Measurements from ENCODE around the gene LCT. TPM values are rescaled to one million over a fixed set of nuclear protein-coding genes. Genes with fewer than 3 reads are reported as not detected.
A peak's percentile ranks its signal among the peaks of the same experiment; 100 is the strongest.

LCT gene
- total RNA-seq, 1 experiment from 2014 or later = not detected

DNA sequence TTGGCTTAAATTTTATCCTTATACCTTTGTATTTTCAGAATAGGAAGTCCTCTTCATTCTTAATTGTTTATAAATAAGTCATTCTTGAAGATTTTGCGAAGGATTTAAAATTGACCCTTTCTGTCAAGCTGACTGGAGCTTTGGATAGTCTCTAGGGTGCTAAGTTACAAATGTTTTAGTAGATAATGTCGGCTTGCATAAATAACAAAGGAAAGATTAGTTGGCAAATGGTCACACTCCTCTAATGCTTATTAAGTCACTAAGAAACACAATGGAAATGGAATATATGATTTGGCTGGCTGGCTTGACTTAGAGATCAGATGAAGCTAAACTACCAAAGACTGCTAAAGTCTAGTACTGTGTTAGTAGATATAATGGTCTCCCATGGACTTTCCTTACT is 54.8 kb downstream of the LCT start:
- H3K4me3 ChIP-seq = no peak overlapping the region
- ChIA-PET CTCF (no interaction called here), POLR2A (ENCODE audit: unreplicated experiment) (no interaction called here)
- intact Hi-C loops (cut with micrococcal nuclease; ENCODE audit: unreplicated experiment) = no loop called here
- no peak for DNase-seq
- H3K4me1 ChIP-seq (replicated peaks; ENCODE audit: insufficient read depth) = peaks cover 10% of the 10 kb centered on the region
- no peaks in the 10 kb centered on the region for H3K9me3 ChIP-seq (ENCODE audit: insufficient read depth, low read depth)
- H3K36me3 ChIP-seq (ENCODE audit: low read depth) = peaks cover 60% of the 10 kb centered on the region
- H3K4me2 ChIP-seq = no peak overlapping the region
- no peak for TF ChIP-seq CTCF (conservative IDR thresholded peaks at IDR 0.05)
- TF ChIP-seq EZH2 (IDR thresholded peaks at IDR 0.05; ENCODE audit: low read depth) = no peak
- H3K79me2 ChIP-seq (ENCODE audit: low read depth) = no peaks in the 10 kb centered on the region
- no peaks in the 10 kb centered on the region for H3K27me3 ChIP-seq (ENCODE audit: insufficient read depth, low read depth)
- H3K27ac ChIP-seq = no peak overlapping the region
- BruUV-seq (replicated peaks) = no TSS peak
- peaks cover 22% of the 10 kb centered on the region for H3F3A ChIP-seq (ENCODE audit: insufficient read depth, low read depth)
- no peaks in the 10 kb centered on the region for H3K9me2 ChIP-seq (ENCODE audit: insufficient read depth)
- no peaks in the 10 kb centered on the region for H4K20me1 ChIP-seq (ENCODE audit: insufficient read depth)
- no peak overlapping the region for H2AFZ ChIP-seq

DNA sequence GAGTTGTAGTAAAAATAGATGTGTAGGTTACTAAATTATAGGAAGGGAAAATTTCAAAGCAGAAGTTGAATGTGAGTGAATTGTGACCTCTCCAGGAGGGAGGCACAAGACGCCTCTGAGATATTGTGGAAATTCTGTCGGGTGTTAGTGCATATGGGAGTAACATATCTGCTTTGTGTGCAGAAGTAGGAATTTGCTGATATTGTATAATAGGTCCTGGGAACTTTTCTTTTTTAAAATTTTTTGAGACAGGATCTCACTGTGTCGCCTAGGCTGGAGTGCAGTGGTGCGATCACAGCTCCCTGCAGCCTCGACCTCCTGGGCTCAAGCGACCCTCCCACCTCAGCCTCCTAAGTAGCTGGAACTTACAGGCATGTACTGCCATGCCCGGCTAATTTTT is 60.6 kb downstream of the LCT start:
- no peaks in the 10 kb centered on the region for H3K4me1 ChIP-seq (replicated peaks; ENCODE audit: insufficient read depth)
- peaks cover 74% of the 10 kb centered on the region for H3K36me3 ChIP-seq (ENCODE audit: low read depth)
- CTCF ChIA-PET = no interaction called here
- no peak for TF ChIP-seq EZH2 (IDR thresholded peaks at IDR 0.05; ENCODE audit: low read depth)
- TF ChIP-seq CTCF (conservative IDR thresholded peaks at IDR 0.05) = no peak
- H3K9me3 ChIP-seq (ENCODE audit: insufficient read depth, low read depth) = no peaks in the 10 kb centered on the region
- H2AFZ ChIP-seq = no peak overlapping the region
- no peaks in the 10 kb centered on the region for H4K20me1 ChIP-seq (ENCODE audit: insufficient read depth)
- H3K27me3 ChIP-seq (ENCODE audit: insufficient read depth, low read depth) = no peaks in the 10 kb centered on the region
- H3K9me2 ChIP-seq (ENCODE audit: insufficient read depth) = no peaks in the 10 kb centered on the region
- H3K79me2 ChIP-seq (ENCODE audit: low read depth) = no peaks in the 10 kb centered on the region
- no peak overlapping the region for H3K4me2 ChIP-seq
- intact Hi-C loops (cut with micrococcal nuclease; ENCODE audit: unreplicated experiment) = no loop called here
- H3K4me3 ChIP-seq = no peak overlapping the region
- no peak overlapping the region for H3K27ac ChIP-seq
- POLR2A ChIA-PET (ENCODE audit: unreplicated experiment) = no interaction called here
- no peak for DNase-seq
- peaks cover 11% of the 10 kb centered on the region for H3F3A ChIP-seq (ENCODE audit: insufficient read depth, low read depth)
- BruUV-seq (replicated peaks) = no TSS peak

DNA sequence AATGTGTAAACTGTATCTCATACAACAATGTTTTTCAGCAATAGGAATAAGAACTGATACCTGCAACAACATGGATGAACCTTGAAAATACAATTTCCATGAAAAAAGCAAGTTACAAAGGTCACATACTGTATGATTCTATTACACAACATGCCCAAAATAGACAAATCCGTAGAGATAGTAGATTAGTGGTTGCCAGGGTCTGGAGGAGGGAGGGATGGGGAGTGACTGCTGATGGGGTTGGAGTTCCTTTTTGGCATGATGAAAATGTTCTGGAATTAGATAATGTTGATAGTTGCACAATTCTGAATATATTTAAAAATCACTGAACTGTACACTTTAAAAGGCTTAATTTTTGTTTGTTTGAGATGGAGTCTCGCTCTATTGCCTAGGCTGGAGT is 61.6 kb downstream of the LCT start:
- intact Hi-C loops (cut with micrococcal nuclease; ENCODE audit: unreplicated experiment) = no loop called here
- Histone ChIP-seq H3K27me3 (ENCODE audit: insufficient read depth, low read depth) (no peaks in the 10 kb centered on the region), H3K9me2 (ENCODE audit: insufficient read depth) (no peaks in the 10 kb centered on the region), H3K4me2 (no peak overlapping the region), H3F3A (ENCODE audit: insufficient read depth, low read depth) (peaks cover 11% of the 10 kb centered on the region), H2AFZ (no peak overlapping the region), H4K20me1 (ENCODE audit: insufficient read depth) (no peaks in the 10 kb centered on the region), H3K79me2 (ENCODE audit: low read depth) (no peaks in the 10 kb centered on the region), H3K4me1 (replicated peaks; ENCODE audit: insufficient read depth) (no peaks in the 10 kb centered on the region), H3K4me3 (no peak overlapping the region), H3K27ac (no peak overlapping the region), H3K36me3 (ENCODE audit: low read depth) (peaks cover 75% of the 10 kb centered on the region), H3K9me3 (ENCODE audit: insufficient read depth, low read depth) (no peaks in the 10 kb centered on the region)
- no peak for DNase-seq
- no TSS peak for BruUV-seq (replicated peaks)
- POLR2A ChIA-PET (ENCODE audit: unreplicated experiment) = no interaction called here
- CTCF ChIA-PET = no interaction called here
- TF ChIP-seq EZH2 (IDR thresholded peaks at IDR 0.05; ENCODE audit: low read depth) = no peak

- no peaks in the 10 kb centered on the region for H3K9me2 ChIP-seq (ENCODE audit: insufficient read depth)
- no peak overlapping the region for H2AFZ ChIP-seq
- H3K4me2 ChIP-seq = no peak overlapping the region
- no peaks in the 10 kb centered on the region for H4K20me1 ChIP-seq (ENCODE audit: insufficient read depth)
- intact Hi-C loops (cut with micrococcal nuclease; ENCODE audit: unreplicated experiment) = no loop called here
- DNase-seq = peak in 1 of 2 experiments; percentile 45
- H3K4me1 ChIP-seq (replicated peaks; ENCODE audit: insufficient read depth) = no peaks in the 10 kb centered on the region
- no TSS peak for BruUV-seq (replicated peaks)
- peaks cover 11% of the 10 kb centered on the region for H3F3A ChIP-seq (ENCODE audit: insufficient read depth, low read depth)
- no peaks in the 10 kb centered on the region for H3K9me3 ChIP-seq (ENCODE audit: insufficient read depth, low read depth)
- 0 out of 2 replicates have a peak overlapping the region, but pooled peaks have one; percentile 5 for H3K27ac ChIP-seq
- H3K27me3 ChIP-seq (ENCODE audit: insufficient read depth, low read depth) = no peaks in the 10 kb centered on the region
- H3K4me3 ChIP-seq = no peak overlapping the region
- POLR2A ChIA-PET (ENCODE audit: unreplicated experiment) = no interaction called here
- H3K79me2 ChIP-seq (ENCODE audit: low read depth) = no peaks in the 10 kb centered on the region
- CTCF ChIA-PET = no interaction called here
- H3K36me3 ChIP-seq (ENCODE audit: low read depth) = peaks cover 73% of the 10 kb centered on the region
- TF ChIP-seq CTCF (conservative IDR thresholded peaks at IDR 0.05) (no peak), EZH2 (IDR thresholded peaks at IDR 0.05; ENCODE audit: low read depth) (no peak)
These were observed 63.1 kb downstream of the LCT start for GRCh38 chr2:135773917-135774316.

Measured in PC-9 (cell line).